SHP77 (cell line): Measurements from ENCODE around the gene CTSF.
"Not testable (repeated sequence)": the region's sequence is repeated elsewhere in the genome, so short reads cannot be mapped to it uniquely, and the experiment has no call there.

ENCODE experiments used
- DNase-seq, 2 experiments: peaks; one replicate each; lab custom pipeline; 2025; lab: John Stamatoyannopoulos, UW

Gene CTSF

DNA sequence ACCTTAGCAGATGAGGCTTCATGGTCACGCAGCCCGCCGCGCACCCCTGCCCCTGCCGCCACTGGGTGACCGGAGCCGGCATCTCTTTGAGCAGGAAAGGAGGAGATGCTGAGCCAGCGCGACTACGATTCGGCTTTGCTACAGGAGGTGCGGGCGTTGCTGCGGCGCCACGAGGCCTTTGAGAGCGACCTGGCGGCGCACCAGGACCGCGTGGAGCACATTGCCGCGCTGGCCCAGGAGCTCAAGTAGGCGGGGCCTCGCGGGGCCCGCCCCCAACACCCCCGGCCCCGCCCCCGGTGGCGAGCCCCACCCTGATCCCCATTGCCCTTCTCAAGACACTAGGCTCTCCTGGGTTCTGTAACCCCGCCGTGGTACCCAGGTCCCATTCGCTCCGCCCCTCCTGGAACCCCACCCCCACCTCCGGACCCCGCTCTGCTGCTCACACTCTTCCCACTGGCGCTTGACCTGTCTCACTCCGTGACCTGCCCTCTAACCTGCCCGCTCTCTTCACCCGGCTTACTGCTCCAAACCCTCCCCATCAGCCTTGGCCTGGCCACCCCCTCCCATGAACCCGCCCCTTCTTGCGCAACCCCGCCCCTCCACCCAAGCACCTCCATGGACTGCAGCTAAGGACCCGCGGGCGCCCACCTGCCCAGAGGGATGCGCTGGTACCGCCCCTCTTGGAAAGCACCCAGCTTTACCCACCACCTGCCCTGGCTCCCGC, 9.1 kb downstream of the CTSF start:
- peak in 1 of 2 experiments; percentile 44 for DNase-seq

DNA sequence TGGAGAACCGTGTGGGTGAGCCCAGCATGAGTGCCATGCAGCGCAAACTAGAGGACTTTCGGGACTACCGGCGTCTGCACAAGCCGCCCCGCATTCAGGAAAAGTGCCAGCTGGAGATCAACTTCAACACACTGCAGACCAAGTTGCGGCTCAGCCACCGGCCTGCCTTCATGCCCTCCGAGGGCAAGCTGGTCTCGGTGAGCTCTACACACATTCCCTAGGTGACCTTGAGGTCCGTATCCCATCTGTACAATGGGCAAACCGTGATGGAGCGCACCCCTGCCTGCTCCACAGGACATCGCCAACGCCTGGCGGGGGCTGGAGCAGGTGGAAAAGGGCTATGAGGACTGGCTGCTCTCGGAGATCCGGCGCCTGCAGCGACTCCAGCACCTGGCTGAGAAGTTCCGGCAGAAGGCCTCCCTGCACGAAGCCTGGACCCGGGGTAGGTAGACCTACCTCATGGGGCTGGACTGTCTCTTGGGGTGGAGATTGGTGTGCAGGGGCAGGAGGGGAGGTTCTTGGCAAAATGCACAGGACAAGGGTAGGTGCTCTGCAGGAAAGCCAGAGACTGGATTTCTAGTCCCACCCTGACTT, 10.6 kb downstream of the CTSF start:
- peak; percentile 49 to 73 for DNase-seq

DNA sequence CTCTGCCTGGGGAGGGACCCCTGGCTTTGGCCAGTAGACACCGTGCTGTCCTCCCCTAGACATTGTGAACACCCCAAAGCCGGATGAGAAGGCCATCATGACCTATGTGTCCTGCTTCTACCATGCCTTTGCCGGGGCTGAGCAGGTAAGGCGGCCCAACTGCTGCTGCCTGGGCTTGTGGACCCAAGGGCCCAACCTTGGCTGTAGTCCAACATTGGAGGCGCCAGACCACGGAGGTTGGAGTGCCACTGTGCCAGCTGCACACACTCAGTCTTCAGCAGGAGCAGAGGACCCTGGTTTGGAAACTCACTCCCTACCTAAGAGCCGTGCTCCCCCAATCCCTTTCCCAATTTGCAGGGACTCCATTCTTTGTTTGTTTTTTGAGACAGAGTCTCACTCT, 12.3 kb downstream of the CTSF start:
- peak; percentile 80 to 87 for DNase-seq

GRCh38 chr11:66555416-66555815, 13.0 kb downstream of the CTSF start:
- DNase-seq = no peak

- DNase-seq = no peak
Observed at GRCh38 chr11:66554602-66555001, 13.8 kb downstream of the CTSF start.

- DNase-seq = no peak
Observed at GRCh38 chr11:66550887-66551286, 17.5 kb downstream of the CTSF start.

- DNase-seq = no peak
Observed at GRCh38 chr11:66549696-66550095, 18.7 kb downstream of the CTSF start.

- DNase-seq = no peak
Observed at GRCh38 chr11:66548774-66549630, 19.4 kb downstream of the CTSF start.

GRCh38 chr11:66548041-66548440, 20.4 kb downstream of the CTSF start:
- DNase-seq = no peak

GRCh38 chr11:66547662-66548009, 20.8 kb downstream of the CTSF start:
- no peak for DNase-seq

GRCh38 chr11:66546966-66547661, 21.3 kb downstream of the CTSF start:
- DNase-seq = no peak

DNA sequence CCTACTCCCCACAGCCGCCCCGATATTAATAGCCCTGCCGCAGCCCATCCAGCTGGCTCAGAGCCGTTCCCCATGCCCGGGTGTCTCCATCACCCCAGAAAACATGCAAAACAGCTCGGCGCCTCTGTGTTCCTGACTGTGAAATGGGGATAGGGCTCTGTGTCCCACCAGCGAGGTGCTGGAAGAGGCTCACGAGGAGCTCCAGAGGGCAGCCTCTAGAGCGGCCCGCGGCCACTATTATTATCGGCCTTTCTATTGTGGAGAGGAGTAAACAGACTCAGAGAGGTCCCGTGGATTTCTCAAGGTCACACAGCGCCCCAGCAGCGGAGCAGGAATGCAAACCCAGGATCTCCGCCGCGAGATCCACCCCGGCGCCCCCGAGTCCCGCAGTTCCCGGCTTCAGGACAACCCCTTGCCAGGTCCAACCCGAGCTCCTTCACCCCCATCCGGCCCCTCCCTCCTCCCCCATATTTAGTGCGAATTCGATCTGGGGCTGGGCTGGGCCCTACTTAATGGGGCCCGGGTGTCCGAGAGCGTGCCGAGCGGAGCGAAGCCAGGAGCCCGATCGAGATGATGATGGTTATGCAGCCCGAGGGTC, 21.9 kb downstream of the CTSF start, which contains the start of gene ACTN3:
TSS of gene ACTN3 (plus strand) at position 536 of the 598 bp plus-strand sequence. CDS start at position 571, 35 bp downstream.
- no peak for DNase-seq

- peak; percentile 98 for DNase-seq
Observed at GRCh38 chr11:66545701-66546367, 22.6 kb downstream of the CTSF start, which contains the start of gene ZDHHC24. Gene ZDHHC24, minus strand, starts transcription at chr11:66546048. Its CDS starts 45 bp downstream, at chr11:66546003.

DNA sequence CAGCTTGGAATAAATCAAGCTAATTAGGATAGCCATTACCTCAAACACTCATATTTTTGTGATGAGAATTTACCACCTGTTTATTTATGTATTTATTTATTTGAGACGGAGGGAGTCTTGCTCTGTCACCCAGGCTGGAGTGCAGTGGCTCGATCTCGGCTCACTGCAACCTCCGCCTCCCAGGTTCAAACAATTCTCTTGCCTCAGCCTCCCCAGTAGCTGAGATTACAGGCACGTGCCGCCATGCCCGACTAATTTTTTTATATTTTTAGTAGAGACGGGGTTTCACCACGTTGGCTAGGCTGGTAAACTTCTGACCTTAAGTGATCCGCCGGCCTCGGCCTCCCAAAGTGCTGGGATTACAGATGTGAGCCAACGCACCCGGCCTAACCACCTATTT, 23.5 kb downstream of the CTSF start:
- not testable (repeated sequence) for DNase-seq

GRCh38 chr11:66543263-66544107, 24.9 kb downstream of the CTSF start:
- DNase-seq = no peak

GRCh38 chr11:66542362-66542761, 26.0 kb downstream of the CTSF start:
- DNase-seq = no peak

- DNase-seq = no peak
Observed at GRCh38 chr11:66541892-66542291, 26.5 kb downstream of the CTSF start.

GRCh38 chr11:66540598-66540997, 27.8 kb downstream of the CTSF start:
- not testable (repeated sequence) for DNase-seq

DNA sequence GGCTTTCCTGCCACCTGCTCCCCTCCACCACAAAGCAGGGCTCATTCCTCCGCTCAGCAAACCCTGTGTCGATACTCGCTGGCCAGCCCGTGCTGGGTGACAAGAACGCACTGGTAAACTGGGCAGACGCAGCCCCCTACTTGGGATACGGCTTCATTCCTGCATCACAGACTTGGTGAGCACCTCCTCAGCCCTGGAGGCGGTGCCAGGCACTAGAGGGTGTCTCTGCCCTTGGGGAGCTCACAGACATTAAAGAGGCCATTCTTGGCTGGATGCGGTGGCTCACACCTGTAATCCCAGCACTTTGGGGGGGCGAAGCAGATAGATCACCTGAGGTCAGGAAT, 28.6 kb downstream of the CTSF start:
- DNase-seq = no peak

DNA sequence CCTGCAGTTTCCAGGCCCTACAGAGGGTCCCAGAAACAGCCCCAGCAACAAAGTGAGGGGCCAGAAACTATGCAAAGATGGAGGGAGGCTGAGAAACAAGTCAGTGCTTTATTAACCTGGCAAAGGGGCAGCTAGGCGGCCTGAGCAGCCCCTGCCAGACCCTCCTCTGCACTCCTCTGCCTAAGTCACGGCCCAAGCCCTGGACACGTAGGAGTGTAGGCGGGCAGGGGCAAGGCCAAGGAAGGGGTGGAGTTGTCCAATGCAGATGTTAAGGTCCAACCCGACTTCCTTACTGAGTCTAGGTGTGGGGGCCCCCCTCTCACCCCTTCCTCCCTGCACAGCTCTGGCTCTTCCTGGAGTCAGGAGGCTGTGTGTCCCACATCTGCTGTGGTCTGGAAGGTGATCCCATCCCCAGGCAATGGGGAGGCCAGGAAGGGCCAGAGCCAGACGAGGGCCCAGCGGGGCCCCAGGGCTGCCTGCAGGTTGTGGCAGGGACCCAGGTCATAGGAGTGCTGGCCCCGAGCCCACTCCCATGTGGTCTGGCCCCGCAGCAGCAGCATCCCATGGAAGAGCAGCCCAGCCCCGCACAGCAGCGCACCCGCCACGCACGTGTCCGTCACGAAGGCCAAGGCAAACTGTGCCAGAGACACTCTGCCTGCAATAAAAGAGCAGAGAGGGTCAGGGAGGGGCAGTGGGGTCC, 29.1 kb downstream of the CTSF start:
- DNase-seq = no peak
